Muscle layer of duodenum (tissue), 2 donors: Measurements from ENCODE around the gene AGRP.
A peak's percentile ranks its signal among the peaks of the same experiment; 100 is the strongest.

Experiments
- H3K27ac ChIP-seq: one replicate; pipeline ENCODE4 v1.7.0; 2013; ENCODE audit warnings: mild to moderate bottlenecking, low read length
- H3K27me3 ChIP-seq: one replicate; pipeline ENCODE4 v1.7.0; 2013; ENCODE audit warnings: low read depth, mild to moderate bottlenecking, control low read depth, low read length
- H3K36me3 ChIP-seq, 2 donors: one replicate each; pipeline ENCODE4 v1.7.0; 2013; ENCODE audit warnings: low read length in 2 of 2, control low read depth in 1 of 2, mild to moderate bottlenecking in 1 of 2; ENCODE audit not compliant: insufficient read depth in 2 of 2, control insufficient read depth in 1 of 2
- H3K4me1 ChIP-seq, 2 donors: one replicate each; pipeline ENCODE4 v1.7.0; 2013; ENCODE audit warnings: low read length in 2 of 2, mild to moderate bottlenecking in 2 of 2, control low read depth in 1 of 2, moderate library complexity in 1 of 2; ENCODE audit not compliant: insufficient read depth in 2 of 2, control insufficient read depth in 1 of 2
- H3K4me3 ChIP-seq, 2 donors: one replicate each; pipeline ENCODE4 v1.7.0; 2013; ENCODE audit warnings: low read length in 2 of 2, low read depth in 1 of 2, mild to moderate bottlenecking in 1 of 2
- H3K9me3 ChIP-seq, 2 donors: one replicate each; pipeline ENCODE4 v1.7.0; 2013; ENCODE audit warnings: low read length in 2 of 2, control low read depth in 1 of 2, mild to moderate bottlenecking in 1 of 2; ENCODE audit not compliant: control insufficient read depth in 1 of 2
- donor health status: healthy.

The AGRP gene

GRCh38 chr16:67474551-67475455 is 8.5 kb downstream of the AGRP start:
- Histone ChIP-seq H3K4me1 (peaks cover 6 to 43% of the 10 kb centered on the region in 2 donors), H3K27ac (no peak overlapping the region), H3K9me3 (no peaks in the 10 kb centered on the region), H3K27me3 (no peaks in the 10 kb centered on the region), H3K36me3 (peaks cover 0 to 4% of the 10 kb centered on the region in 2 donors), H3K4me3 (no peak overlapping the region)

GRCh38 chr16:67471758-67472384 is 11.5 kb downstream of the AGRP start:
- Histone ChIP-seq H3K4me1 (peaks cover 4 to 33% of the 10 kb centered on the region in 2 donors), H3K27me3 (no peaks in the 10 kb centered on the region), H3K4me3 (no peak overlapping the region), H3K9me3 (no peaks in the 10 kb centered on the region), H3K36me3 (peaks cover 0 to 4% of the 10 kb centered on the region in 2 donors), H3K27ac (no peak overlapping the region)

DNA sequence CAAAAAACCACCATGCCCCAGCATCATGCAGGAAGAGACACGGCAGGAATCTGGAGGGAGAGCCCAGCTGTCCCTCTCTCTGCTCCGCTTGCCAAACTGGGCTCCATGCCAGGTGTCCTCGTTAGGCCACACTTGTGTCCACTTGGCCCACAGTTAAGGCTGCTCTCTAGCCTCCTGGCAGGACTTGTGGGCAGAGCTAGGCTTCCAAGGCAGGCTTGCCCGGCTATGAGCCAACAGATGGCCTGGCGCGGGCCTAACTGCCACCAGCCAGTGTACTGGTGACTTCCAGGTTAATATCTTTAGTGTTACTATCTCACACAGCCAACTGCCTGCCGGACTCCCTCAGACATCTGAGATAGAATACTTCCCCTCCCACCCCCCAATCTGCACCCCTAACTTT is 13.0 kb downstream of the AGRP start:
- peaks cover 8 to 32% of the 10 kb centered on the region in 2 donors for H3K4me1 ChIP-seq
- peaks cover 0 to 4% of the 10 kb centered on the region in 2 donors for H3K36me3 ChIP-seq
- H3K27ac ChIP-seq = no peak overlapping the region
- H3K27me3 ChIP-seq = no peaks in the 10 kb centered on the region
- H3K4me3 ChIP-seq = no peak overlapping the region
- no peaks in the 10 kb centered on the region for H3K9me3 ChIP-seq

- peaks cover 19 to 34% of the 10 kb centered on the region in 2 donors for H3K4me1 ChIP-seq
- H3K4me3 ChIP-seq = no peak overlapping the region
- no peaks in the 10 kb centered on the region for H3K9me3 ChIP-seq
- H3K27me3 ChIP-seq = no peaks in the 10 kb centered on the region
- no peaks in the 10 kb centered on the region for H3K36me3 ChIP-seq
- H3K27ac ChIP-seq = no peak overlapping the region
Measured at GRCh38 chr16:67468731-67469130, 14.6 kb downstream of the AGRP start.

DNA sequence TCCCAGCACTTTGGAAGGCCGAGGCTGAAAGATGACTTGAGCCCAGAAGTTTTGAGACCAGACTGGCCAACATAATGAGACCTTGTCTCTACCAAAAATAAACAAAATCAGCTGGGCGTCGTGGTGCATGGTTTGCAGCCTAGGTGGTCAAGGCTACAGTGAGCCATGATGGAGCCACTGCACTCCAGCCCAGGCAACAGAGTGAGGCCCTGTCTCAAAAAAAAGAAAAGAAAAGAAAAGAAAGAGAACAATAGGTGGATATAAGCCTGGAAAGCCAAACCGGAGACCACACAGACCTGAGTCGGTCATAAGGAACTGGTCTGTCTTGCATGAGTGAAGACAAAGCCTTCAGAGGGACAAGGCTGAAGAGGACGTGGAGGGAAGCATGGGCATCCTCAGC is 16.8 kb downstream of the AGRP start:
- Histone ChIP-seq H3K4me1 (peaks cover 21 to 47% of the 10 kb centered on the region in 2 donors), H3K27ac (no peak overlapping the region), H3K27me3 (no peaks in the 10 kb centered on the region), H3K9me3 (no peaks in the 10 kb centered on the region), H3K4me3 (no peak overlapping the region), H3K36me3 (no peaks in the 10 kb centered on the region)

DNA sequence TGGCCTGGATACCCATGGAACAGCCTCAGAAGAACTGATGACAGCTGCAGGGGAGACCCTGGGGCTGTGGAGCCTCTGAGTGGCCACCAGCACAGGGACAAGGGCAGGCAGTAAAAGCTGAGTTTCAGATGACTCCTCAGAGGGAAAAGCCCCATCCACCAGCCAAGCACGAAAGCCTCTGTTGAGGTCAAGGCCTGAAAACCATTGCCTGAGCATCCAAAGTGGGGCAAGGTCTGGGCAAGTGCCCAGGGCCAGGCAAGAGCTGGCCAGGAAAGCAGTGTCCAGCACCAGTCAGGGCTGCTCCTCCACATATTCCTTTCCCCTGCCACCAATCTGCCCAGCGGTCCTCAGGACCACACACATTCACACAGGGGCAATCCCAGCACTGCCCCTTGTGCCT is 18.8 kb downstream of the AGRP start:
- no peak overlapping the region for H3K4me3 ChIP-seq
- H3K27me3 ChIP-seq = no peaks in the 10 kb centered on the region
- H3K4me1 ChIP-seq = peaks cover 37 to 51% of the 10 kb centered on the region in 2 donors
- H3K9me3 ChIP-seq = no peaks in the 10 kb centered on the region
- no peak overlapping the region for H3K27ac ChIP-seq
- no peaks in the 10 kb centered on the region for H3K36me3 ChIP-seq

DNA sequence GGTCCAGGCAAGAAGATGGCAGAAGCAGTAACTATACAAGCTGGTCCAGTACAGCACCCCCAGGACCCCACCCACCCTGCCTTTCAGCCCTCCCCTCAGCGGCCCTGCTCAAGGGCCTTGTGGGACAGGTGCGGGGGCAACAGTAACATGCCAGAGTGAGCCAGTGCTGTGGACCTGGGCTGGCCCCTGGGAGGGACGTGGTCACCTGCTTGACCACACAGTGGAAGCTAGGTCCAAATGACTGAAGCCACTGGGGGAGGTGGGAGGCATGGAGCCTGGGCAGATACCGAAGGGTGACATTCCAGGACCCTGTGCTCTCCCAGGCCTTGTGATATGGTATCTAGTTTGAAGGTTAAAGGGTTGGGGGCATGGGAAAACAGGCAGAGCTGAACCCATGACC is 19.7 kb downstream of the AGRP start:
- Histone ChIP-seq H3K36me3 (no peaks in the 10 kb centered on the region), H3K4me3 (no peak overlapping the region), H3K27ac (no peak overlapping the region), H3K27me3 (no peaks in the 10 kb centered on the region), H3K9me3 (no peaks in the 10 kb centered on the region), H3K4me1 (peaks cover 46 to 60% of the 10 kb centered on the region in 2 donors)

DNA sequence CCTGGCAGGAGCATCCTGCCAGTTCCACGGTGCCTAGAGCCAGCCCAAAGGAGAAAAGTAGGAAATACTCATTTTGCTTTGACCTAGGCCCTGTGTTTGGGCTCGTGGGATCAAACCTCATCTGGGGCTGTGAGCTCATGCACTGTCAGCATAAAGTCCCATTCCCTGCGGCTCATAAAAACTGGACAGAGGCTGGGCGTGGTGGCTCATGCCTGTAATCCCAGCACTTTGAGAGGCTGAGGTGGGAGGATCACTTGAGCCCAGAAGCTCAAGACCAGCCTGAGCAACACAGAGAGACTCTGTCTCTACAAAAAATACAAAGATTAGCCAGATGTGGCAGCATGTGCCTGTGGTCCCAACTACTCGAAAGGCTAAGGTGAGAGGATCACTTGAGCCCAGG is 20.3 kb downstream of the AGRP start:
- peak overlapping the region; percentile 90 for H3K27ac ChIP-seq
- H3K4me3 ChIP-seq = no peak overlapping the region
- peaks cover 52 to 66% of the 10 kb centered on the region in 2 donors for H3K4me1 ChIP-seq

GRCh38 chr16:67462279-67462655 is 21.1 kb downstream of the AGRP start:
- Histone ChIP-seq H3K27me3 (no peaks in the 10 kb centered on the region), H3K27ac (peak overlapping the region; percentile 90), H3K9me3 (no peaks in the 10 kb centered on the region), H3K4me1 (peaks cover 56 to 74% of the 10 kb centered on the region in 2 donors), H3K4me3 (no peak overlapping the region), H3K36me3 (no peaks in the 10 kb centered on the region)

More for the DNA sequence above, 20.3 kb downstream of the AGRP start:
- Histone ChIP-seq H3K36me3 (no peaks in the 10 kb centered on the region), H3K9me3 (no peaks in the 10 kb centered on the region), H3K27me3 (no peaks in the 10 kb centered on the region)

DNA sequence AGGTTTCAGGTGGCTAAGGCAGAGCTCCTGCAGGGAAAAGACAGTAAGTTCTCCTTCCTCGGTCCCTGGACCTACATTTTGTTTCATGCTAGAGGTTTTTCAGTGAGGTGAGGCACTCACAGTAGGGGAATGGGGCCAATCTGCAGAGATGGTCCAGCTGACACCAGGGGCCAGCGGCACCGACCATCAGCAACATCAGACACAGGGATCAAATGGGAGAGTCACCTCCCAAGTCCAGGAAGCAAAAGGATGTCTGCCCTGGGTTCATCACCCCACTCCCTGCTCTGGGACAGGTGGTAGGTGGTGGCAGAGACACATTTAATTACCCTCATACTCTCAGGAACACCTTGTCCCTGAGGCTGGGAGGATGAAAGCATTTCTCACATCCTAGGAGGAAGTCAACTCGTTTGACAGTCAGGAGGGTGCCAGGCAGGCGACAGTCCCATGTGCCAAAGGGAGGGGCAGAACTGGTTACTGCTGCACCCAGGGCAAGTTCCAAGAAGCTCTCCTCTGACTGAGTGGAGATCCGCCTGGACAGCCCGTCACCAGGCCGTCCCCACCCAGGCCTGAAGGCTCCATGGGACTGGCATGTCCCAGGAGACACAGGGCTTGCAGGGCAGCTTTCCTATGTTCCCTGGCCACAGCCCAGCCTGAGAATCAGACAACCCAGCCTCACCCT is 21.6 kb downstream of the AGRP start:
- no peaks in the 10 kb centered on the region for H3K9me3 ChIP-seq
- H3K36me3 ChIP-seq = no peaks in the 10 kb centered on the region
- H3K27ac ChIP-seq = peak overlapping the region; percentile 90
- H3K4me1 ChIP-seq = peaks cover 61 to 79% of the 10 kb centered on the region in 2 donors
- H3K27me3 ChIP-seq = no peaks in the 10 kb centered on the region
- no peak overlapping the region for H3K4me3 ChIP-seq

DNA sequence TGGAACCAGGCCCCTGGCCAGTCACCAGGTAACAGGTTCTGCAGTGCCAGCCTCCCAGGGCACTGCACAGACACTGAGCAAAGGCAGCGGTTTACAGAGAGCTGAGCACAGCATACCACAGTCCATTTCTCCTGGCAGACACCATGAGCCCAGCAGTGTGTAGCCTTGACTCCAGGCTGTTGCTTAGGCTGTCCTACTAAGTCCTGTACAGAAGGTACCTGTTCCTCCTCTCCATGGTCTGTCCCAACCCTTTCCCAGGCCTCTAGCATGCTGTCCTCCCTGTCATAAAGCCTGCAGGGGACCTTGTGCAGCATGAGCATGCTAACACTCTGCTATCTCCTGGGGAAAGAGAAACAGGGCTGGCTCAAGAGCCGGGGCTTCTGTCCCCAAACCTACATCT is 22.4 kb downstream of the AGRP start:
- peaks cover 63 to 80% of the 10 kb centered on the region in 2 donors for H3K4me1 ChIP-seq
- H3K4me3 ChIP-seq = no peak overlapping the region
- H3K27me3 ChIP-seq = no peaks in the 10 kb centered on the region
- no peaks in the 10 kb centered on the region for H3K9me3 ChIP-seq
- peak overlapping the region; percentile 88 for H3K27ac ChIP-seq
- no peaks in the 10 kb centered on the region for H3K36me3 ChIP-seq
